ENCODE data around the gene CDH12. TPM values are rescaled to one million over a fixed set of nuclear protein-coding genes. Genes with fewer than 3 reads are reported as not detected.

The CDH12 gene
- total RNA-seq, 5 donors from 2014 or later (not counting 1 experiment from before 2014, with no cell fraction given), result not detected

DNA sequence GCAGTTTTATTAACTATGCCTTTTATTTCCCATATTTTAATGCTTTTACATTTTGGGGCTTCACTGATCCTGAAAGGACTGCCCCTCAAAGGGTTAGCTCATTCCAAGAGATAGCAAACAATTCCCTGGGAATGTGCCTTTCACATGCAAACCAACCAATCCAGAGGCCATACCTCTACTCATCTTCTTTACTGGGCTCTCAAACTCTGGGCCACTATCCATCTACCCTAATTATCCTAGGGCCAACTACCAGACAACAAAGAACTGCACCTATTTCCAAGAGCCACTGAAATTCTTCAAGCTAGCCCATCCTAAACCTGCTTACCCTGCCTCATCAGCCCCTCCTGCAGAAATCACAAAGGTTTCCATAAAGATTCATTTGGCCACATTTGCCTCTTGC lies 364.7 kb downstream of the CDH12 start:
- no peaks in the 10 kb centered on the region for H3K9me3 ChIP-seq
- Mint-ChIP-seq H3K9me3 (peaks cover 8 to 28% (median 17%) of the 10 kb centered on the region in 3 donors), H3K27me3 (no peaks in the 10 kb centered on the region), H3K27ac (no peak overlapping the region), H3K36me3 (no peaks in the 10 kb centered on the region), H3K4me3 (no peak overlapping the region), H3K4me1 (no peaks in the 10 kb centered on the region)
- H3K4me3 ChIP-seq (ENCODE audit: control insufficient read depth in 1 of 2, extremely low read depth in 1 of 2, low read length in 1 of 2), result no peak overlapping the region
- no peaks in the 10 kb centered on the region for H3K4me1 ChIP-seq (ENCODE audit: control insufficient read depth in 1 of 2, extremely low read depth in 1 of 2, insufficient read depth in 2 of 2, low read length in 2 of 2)
- ATAC-seq (replicated peaks in 1 of 4) (no peak), DNase-seq (no peak)
- CTCF ChIA-PET, result no interaction called here
- H3K27me3 ChIP-seq (replicated peaks in 1 of 2; ENCODE audit: control insufficient read depth in 2 of 2, extremely low read depth in 1 of 2, insufficient read depth in 2 of 2, low read length in 1 of 2), result no peaks in the 10 kb centered on the region
- POLR2A ChIA-PET, result no interaction called here
- H3K27ac ChIP-seq (ENCODE audit: low read length), result no peak overlapping the region
- H3K36me3 ChIP-seq (ENCODE audit: control insufficient read depth in 2 of 2, extremely low read depth in 1 of 2, insufficient read depth in 1 of 2, low read length in 1 of 2), result no peaks in the 10 kb centered on the region

DNA sequence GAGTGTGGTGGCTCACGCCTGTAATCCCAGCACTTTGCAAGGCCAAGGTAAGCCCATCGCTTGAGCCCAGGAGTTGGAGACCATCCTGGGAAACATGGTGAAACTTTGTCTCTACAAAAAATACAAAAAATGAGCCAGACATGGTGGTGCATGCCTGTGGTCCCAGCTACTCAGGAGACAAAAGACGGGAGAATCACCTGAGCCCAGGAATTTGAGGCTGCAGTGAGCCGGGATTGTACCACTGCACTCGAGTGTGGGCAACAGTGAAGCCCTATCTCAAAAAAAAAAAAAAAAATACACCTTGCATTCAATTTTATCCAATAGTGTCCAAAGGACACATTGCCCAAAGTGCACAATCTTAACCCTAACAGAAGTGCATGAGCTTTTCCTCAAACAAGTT lies 372.8 kb downstream of the CDH12 start:
- ChIA-PET CTCF (no interaction called here), POLR2A (no interaction called here)
- Mint-ChIP-seq H3K27me3 (no peaks in the 10 kb centered on the region), H3K27ac (no peak overlapping the region), H3K4me3 (no peak overlapping the region), H3K9me3 (peaks cover 4 to 26% (median 17%) of the 10 kb centered on the region in 3 donors), H3K36me3 (no peaks in the 10 kb centered on the region), H3K4me1 (no peaks in the 10 kb centered on the region)
- WGBS (ENCODE audit: insufficient coverage), result 80% methylated on average over 3 of the region's 5 CpGs
- H3K9me3 ChIP-seq, result peaks cover 4% of the 10 kb centered on the region
- H3K4me1 ChIP-seq (ENCODE audit: control insufficient read depth in 1 of 2, extremely low read depth in 1 of 2, insufficient read depth in 2 of 2, low read length in 2 of 2), result no peaks in the 10 kb centered on the region
- H3K27ac ChIP-seq (ENCODE audit: low read length), result no peak overlapping the region
- H3K27me3 ChIP-seq (replicated peaks in 1 of 2; ENCODE audit: control insufficient read depth in 2 of 2, extremely low read depth in 1 of 2, insufficient read depth in 2 of 2, low read length in 1 of 2), result no peaks in the 10 kb centered on the region
- no peak overlapping the region for H3K4me3 ChIP-seq (ENCODE audit: control insufficient read depth in 1 of 2, extremely low read depth in 1 of 2, low read length in 1 of 2)
- DNase-seq (no peak), ATAC-seq (replicated peaks in 1 of 4) (no peak)
- no peaks in the 10 kb centered on the region for H3K36me3 ChIP-seq (ENCODE audit: control insufficient read depth in 2 of 2, extremely low read depth in 1 of 2, insufficient read depth in 1 of 2, low read length in 1 of 2)

DNA sequence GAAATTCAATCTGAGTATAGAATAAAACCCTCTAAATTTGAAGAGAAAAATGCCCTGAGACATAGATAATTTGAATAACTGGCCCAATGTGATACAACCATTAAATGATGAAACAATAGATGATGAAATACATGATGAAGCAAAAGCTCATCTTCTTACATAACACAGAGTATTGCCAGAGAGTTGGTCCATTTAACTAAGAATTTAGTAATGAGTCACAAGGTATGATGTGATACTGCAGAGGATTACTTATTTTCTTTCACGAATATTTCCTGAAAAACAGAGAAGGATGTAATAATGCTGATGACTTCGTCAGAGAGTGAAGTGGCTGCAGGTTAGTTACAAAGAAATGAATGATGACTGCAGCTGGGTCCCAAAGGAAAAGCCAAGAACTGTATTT lies 379.3 kb downstream of the CDH12 start:
- peaks cover 21 to 29% (median 29%) of the 10 kb centered on the region in 3 donors for H3K9me3 Mint-ChIP-seq
- Histone ChIP-seq H3K4me3 (ENCODE audit: control insufficient read depth in 1 of 2, extremely low read depth in 1 of 2, low read length in 1 of 2) (no peak overlapping the region), H3K27me3 (replicated peaks in 1 of 2; ENCODE audit: control insufficient read depth in 2 of 2, extremely low read depth in 1 of 2, insufficient read depth in 2 of 2, low read length in 1 of 2) (no peaks in the 10 kb centered on the region), H3K4me1 (ENCODE audit: control insufficient read depth in 1 of 2, extremely low read depth in 1 of 2, insufficient read depth in 2 of 2, low read length in 2 of 2) (no peaks in the 10 kb centered on the region), H3K9me3 (no peaks in the 10 kb centered on the region), H3K27ac (ENCODE audit: low read length) (no peak overlapping the region), H3K36me3 (ENCODE audit: control insufficient read depth in 2 of 2, extremely low read depth in 1 of 2, insufficient read depth in 1 of 2, low read length in 1 of 2) (no peaks in the 10 kb centered on the region)
- WGBS (ENCODE audit: insufficient coverage), result 82% methylated on average over 2 of the region's 2 CpGs
- H3K4me3 Mint-ChIP-seq, result no peak overlapping the region
- ChIA-PET CTCF (no interaction called here), POLR2A (no interaction called here)
- H3K27me3 Mint-ChIP-seq, result no peaks in the 10 kb centered on the region
- no peak overlapping the region for H3K27ac Mint-ChIP-seq
- ATAC-seq (replicated peaks in 1 of 4) (no peak), DNase-seq (no peak)
- no peaks in the 10 kb centered on the region for H3K36me3 Mint-ChIP-seq
- no peaks in the 10 kb centered on the region for H3K4me1 Mint-ChIP-seq

DNA sequence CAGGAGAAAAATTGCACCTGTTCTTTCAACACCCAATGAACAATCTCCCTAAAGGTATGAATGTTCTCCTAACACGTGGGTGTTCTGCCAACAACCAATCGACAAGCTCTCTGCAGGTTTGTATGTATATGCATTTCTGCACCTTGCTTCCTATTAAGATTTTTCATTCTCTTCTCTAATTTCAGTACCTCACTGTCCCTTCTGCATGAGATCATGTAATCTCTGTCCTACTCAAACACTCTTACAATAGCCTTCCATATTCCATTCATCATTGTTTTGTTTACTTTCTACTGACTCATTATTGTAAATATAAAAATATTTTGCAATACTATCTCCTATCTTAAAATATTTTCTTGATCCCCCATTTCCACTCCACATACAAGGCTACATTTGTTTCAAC lies 382.0 kb downstream of the CDH12 start:
- H3K27me3 Mint-ChIP-seq, result no peaks in the 10 kb centered on the region
- POLR2A ChIA-PET, result no interaction called here

DNA sequence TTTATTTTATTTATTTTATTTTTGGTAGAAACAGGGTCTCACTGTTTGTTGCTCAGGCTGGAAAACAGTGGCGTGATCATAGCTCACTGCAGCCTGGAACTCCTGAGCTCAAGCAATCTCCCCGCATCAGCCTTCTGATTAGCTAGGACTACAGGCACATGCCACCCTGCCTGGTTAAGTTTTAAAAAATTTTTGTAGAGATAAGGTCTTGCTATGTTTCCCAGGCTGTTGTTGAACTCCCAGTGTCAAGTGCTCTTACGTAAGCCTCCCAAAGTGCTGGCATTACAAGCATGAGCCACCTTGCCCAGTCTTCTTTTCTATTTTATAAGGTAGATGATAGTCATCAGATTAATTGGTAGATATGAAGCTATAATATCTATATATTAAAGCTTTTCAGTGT lies 382.7 kb downstream of the CDH12 start:
- no peaks in the 10 kb centered on the region for H3K27me3 ChIP-seq (replicated peaks in 1 of 2; ENCODE audit: control insufficient read depth in 2 of 2, extremely low read depth in 1 of 2, insufficient read depth in 2 of 2, low read length in 1 of 2)
- no CpG with 5 or more reads among the region's 3 CpGs for WGBS (ENCODE audit: insufficient coverage)
- H3K36me3 Mint-ChIP-seq, result no peaks in the 10 kb centered on the region
- H3K4me3 Mint-ChIP-seq, result no peak overlapping the region
- no peak overlapping the region for H3K27ac ChIP-seq (ENCODE audit: low read length)
- no peak for ATAC-seq (replicated peaks in 1 of 4)
- H3K4me3 ChIP-seq (ENCODE audit: control insufficient read depth in 1 of 2, extremely low read depth in 1 of 2, low read length in 1 of 2), result no peak overlapping the region
- H3K36me3 ChIP-seq (ENCODE audit: control insufficient read depth in 2 of 2, extremely low read depth in 1 of 2, insufficient read depth in 1 of 2, low read length in 1 of 2), result no peaks in the 10 kb centered on the region
- H3K9me3 Mint-ChIP-seq, result peaks cover 29 to 35% (median 30%) of the 10 kb centered on the region in 3 donors
- H3K4me1 ChIP-seq (ENCODE audit: control insufficient read depth in 1 of 2, extremely low read depth in 1 of 2, insufficient read depth in 2 of 2, low read length in 2 of 2), result no peaks in the 10 kb centered on the region
- no peaks in the 10 kb centered on the region for H3K4me1 Mint-ChIP-seq
- H3K9me3 ChIP-seq, result no peaks in the 10 kb centered on the region
- ChIA-PET POLR2A (interaction anchor here in 1 of 2 donors (0.7 kb wide), 1 partner anchor 11 kb away, joined by 4 read pairs; no protein-coding TSS in a partner anchor), CTCF (no interaction called here)
- DNase-seq, result no peak
- H3K27ac Mint-ChIP-seq, result no peak overlapping the region
- H3K27me3 Mint-ChIP-seq, result no peaks in the 10 kb centered on the region

More for the DNA sequence above, 382.0 kb downstream of the CDH12 start:
- no peak for DNase-seq
- Histone ChIP-seq H3K4me3 (ENCODE audit: control insufficient read depth in 1 of 2, extremely low read depth in 1 of 2, low read length in 1 of 2) (no peak overlapping the region), H3K36me3 (ENCODE audit: control insufficient read depth in 2 of 2, extremely low read depth in 1 of 2, insufficient read depth in 1 of 2, low read length in 1 of 2) (no peaks in the 10 kb centered on the region), H3K27me3 (replicated peaks in 1 of 2; ENCODE audit: control insufficient read depth in 2 of 2, extremely low read depth in 1 of 2, insufficient read depth in 2 of 2, low read length in 1 of 2) (no peaks in the 10 kb centered on the region), H3K9me3 (no peaks in the 10 kb centered on the region), H3K4me1 (ENCODE audit: control insufficient read depth in 1 of 2, extremely low read depth in 1 of 2, insufficient read depth in 2 of 2, low read length in 2 of 2) (no peaks in the 10 kb centered on the region), H3K27ac (ENCODE audit: low read length) (no peak overlapping the region)
- no CpG with 5 or more reads among the region's 2 CpGs for WGBS (ENCODE audit: insufficient coverage)
- CTCF ChIA-PET, result no interaction called here
- H3K27ac Mint-ChIP-seq, result no peak overlapping the region
- H3K9me3 Mint-ChIP-seq, result peaks cover 23 to 28% (median 23%) of the 10 kb centered on the region in 3 donors
- no peaks in the 10 kb centered on the region for H3K36me3 Mint-ChIP-seq
- no peaks in the 10 kb centered on the region for H3K4me1 Mint-ChIP-seq
- ATAC-seq (replicated peaks in 1 of 4), result no peak
- no peak overlapping the region for H3K4me3 Mint-ChIP-seq

DNA sequence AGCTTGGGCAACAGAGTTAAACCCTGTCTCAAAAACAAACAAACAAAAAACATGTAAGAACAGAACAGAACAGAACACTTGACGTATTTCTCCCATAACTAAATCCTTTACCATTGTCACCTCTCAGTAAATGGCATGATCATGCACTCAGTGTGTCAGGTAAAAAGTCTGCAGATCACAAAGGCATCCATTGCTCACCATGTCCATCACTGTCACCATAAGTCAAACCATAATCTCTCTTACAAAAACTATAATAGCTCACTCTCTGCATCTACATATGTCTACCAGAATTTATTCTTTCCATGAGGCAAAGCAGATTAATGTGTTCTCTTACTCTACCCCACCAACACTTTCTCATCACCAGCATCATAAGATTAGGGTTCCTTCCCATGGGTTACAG lies 387.5 kb downstream of the CDH12 start:
- ATAC-seq (replicated peaks in 1 of 4) (no peak), DNase-seq (no peak)
- H3K4me3 ChIP-seq (ENCODE audit: control insufficient read depth in 1 of 2, extremely low read depth in 1 of 2, low read length in 1 of 2), result no peak overlapping the region
- H3K27me3 Mint-ChIP-seq, result no peaks in the 10 kb centered on the region
- H3K4me1 Mint-ChIP-seq, result no peaks in the 10 kb centered on the region
- no peaks in the 10 kb centered on the region for H3K4me1 ChIP-seq (ENCODE audit: control insufficient read depth in 1 of 2, extremely low read depth in 1 of 2, insufficient read depth in 2 of 2, low read length in 2 of 2)
- H3K4me3 Mint-ChIP-seq, result no peak overlapping the region
- 60% methylated on average over 1 of the region's 1 CpG for WGBS (ENCODE audit: insufficient coverage)
- no peak overlapping the region for H3K27ac Mint-ChIP-seq
- H3K27ac ChIP-seq (ENCODE audit: low read length), result no peak overlapping the region
- no peaks in the 10 kb centered on the region for H3K9me3 ChIP-seq
- no peaks in the 10 kb centered on the region for H3K27me3 ChIP-seq (replicated peaks in 1 of 2; ENCODE audit: control insufficient read depth in 2 of 2, extremely low read depth in 1 of 2, insufficient read depth in 2 of 2, low read length in 1 of 2)
- ChIA-PET POLR2A (no interaction called here), CTCF (no interaction called here)
- no peaks in the 10 kb centered on the region for H3K36me3 ChIP-seq (ENCODE audit: control insufficient read depth in 2 of 2, extremely low read depth in 1 of 2, insufficient read depth in 1 of 2, low read length in 1 of 2)
- H3K9me3 Mint-ChIP-seq, result peaks cover 20 to 29% (median 22%) of the 10 kb centered on the region in 3 donors
- H3K36me3 Mint-ChIP-seq, result no peaks in the 10 kb centered on the region

DNA sequence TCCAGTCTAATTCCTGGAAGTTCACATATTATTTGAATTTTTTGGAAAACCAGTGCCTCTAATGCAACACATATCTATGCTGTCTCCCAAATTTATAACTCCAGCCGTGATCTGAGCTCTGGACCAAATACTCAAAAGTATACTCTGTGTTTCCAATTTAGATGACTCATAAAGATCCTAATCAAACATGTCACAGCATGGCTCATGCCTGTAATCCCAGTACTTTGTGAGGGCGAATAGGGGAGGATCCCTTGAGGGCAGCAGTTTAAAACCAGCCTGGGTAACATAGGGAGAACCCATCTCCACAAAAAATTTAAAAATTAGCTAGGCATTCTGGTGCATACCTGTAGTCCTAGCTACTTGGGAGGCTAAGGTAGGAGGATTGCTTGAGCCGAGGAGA lies 388.0 kb downstream of the CDH12 start:
- Mint-ChIP-seq H3K4me3 (no peak overlapping the region), H3K4me1 (no peaks in the 10 kb centered on the region), H3K9me3 (peaks cover 20 to 26% (median 22%) of the 10 kb centered on the region in 3 donors), H3K27me3 (no peaks in the 10 kb centered on the region), H3K27ac (no peak overlapping the region), H3K36me3 (no peaks in the 10 kb centered on the region)
- no peak overlapping the region for H3K27ac ChIP-seq (ENCODE audit: low read length)
- H3K4me3 ChIP-seq (ENCODE audit: control insufficient read depth in 1 of 2, extremely low read depth in 1 of 2, low read length in 1 of 2), result no peak overlapping the region
- H3K9me3 ChIP-seq, result no peaks in the 10 kb centered on the region
- no peaks in the 10 kb centered on the region for H3K4me1 ChIP-seq (ENCODE audit: control insufficient read depth in 1 of 2, extremely low read depth in 1 of 2, insufficient read depth in 2 of 2, low read length in 2 of 2)
- DNase-seq (no peak), ATAC-seq (replicated peaks in 1 of 4) (no peak)
- no peaks in the 10 kb centered on the region for H3K27me3 ChIP-seq (replicated peaks in 1 of 2; ENCODE audit: control insufficient read depth in 2 of 2, extremely low read depth in 1 of 2, insufficient read depth in 2 of 2, low read length in 1 of 2)
- no peaks in the 10 kb centered on the region for H3K36me3 ChIP-seq (ENCODE audit: control insufficient read depth in 2 of 2, extremely low read depth in 1 of 2, insufficient read depth in 1 of 2, low read length in 1 of 2)
- CTCF ChIA-PET, result no interaction called here
- POLR2A ChIA-PET, result no interaction called here
- WGBS (ENCODE audit: insufficient coverage), result 100% methylated on average over 1 of the region's 3 CpGs

All from T-cell (primary cell).